ENCODE results near the gene CD180. TPM values are rescaled to one million over a fixed set of nuclear protein-coding genes. Genes with fewer than 3 reads are reported as not detected.

CD180 gene
- total and polyA plus RNA-seq, 2 experiments from 2014 or later, result not detected

- no peaks in the 10 kb centered on the region for H3K36me3 ChIP-seq
- no peaks in the 10 kb centered on the region for H3K9me3 ChIP-seq (ENCODE audit: low read depth)
- no peak for TF ChIP-seq CTCF (IDR thresholded peaks at IDR 0.05; ENCODE audit: low read depth, low read length)
- no peak overlapping the region for H3K4me3 ChIP-seq
- no peak overlapping the region for H3K27ac ChIP-seq
- no peak for DNase-seq (ENCODE audit: low read depth in 1 of 2, low spot score in 1 of 2)
- H3K27me3 ChIP-seq, result no peaks in the 10 kb centered on the region
- no peaks in the 10 kb centered on the region for H3K4me1 ChIP-seq (ENCODE audit: low read depth)
Measured at GRCh38 chr5:67200809-67201562, 4.4 kb upstream of the CD180 start.

- H3K9me3 ChIP-seq (ENCODE audit: low read depth), result no peaks in the 10 kb centered on the region
- H3K27me3 ChIP-seq, result no peaks in the 10 kb centered on the region
- H3K36me3 ChIP-seq, result no peaks in the 10 kb centered on the region
- no peak for DNase-seq (ENCODE audit: low read depth in 1 of 2, low spot score in 1 of 2)
- TF ChIP-seq CTCF (IDR thresholded peaks at IDR 0.05; ENCODE audit: low read depth, low read length), result no peak
- no peak overlapping the region for H3K4me3 ChIP-seq
- H3K27ac ChIP-seq, result no peak overlapping the region
- H3K4me1 ChIP-seq (ENCODE audit: low read depth), result no peaks in the 10 kb centered on the region
Measured at GRCh38 chr5:67199859-67200258, 3.3 kb upstream of the CD180 start.

- Histone ChIP-seq H3K27me3 (no peaks in the 10 kb centered on the region), H3K36me3 (no peaks in the 10 kb centered on the region), H3K4me1 (ENCODE audit: low read depth) (no peaks in the 10 kb centered on the region), H3K27ac (no peak overlapping the region), H3K9me3 (ENCODE audit: low read depth) (no peaks in the 10 kb centered on the region), H3K4me3 (no peak overlapping the region)
- DNase-seq (ENCODE audit: low read depth in 1 of 2, low spot score in 1 of 2), result no peak
- TF ChIP-seq CTCF (IDR thresholded peaks at IDR 0.05; ENCODE audit: low read depth, low read length), result no peak
Measured at GRCh38 chr5:67198917-67199316, 2.3 kb upstream of the CD180 start.

- Histone ChIP-seq H3K4me3 (no peak overlapping the region), H3K27me3 (no peaks in the 10 kb centered on the region), H3K9me3 (ENCODE audit: low read depth) (no peaks in the 10 kb centered on the region), H3K4me1 (ENCODE audit: low read depth) (no peaks in the 10 kb centered on the region), H3K36me3 (no peaks in the 10 kb centered on the region), H3K27ac (no peak overlapping the region)
- DNase-seq (ENCODE audit: low read depth in 1 of 2, low spot score in 1 of 2), result no peak
- no peak for TF ChIP-seq CTCF (IDR thresholded peaks at IDR 0.05; ENCODE audit: low read depth, low read length)
Measured at GRCh38 chr5:67197536-67197935, 937 bp upstream of the CD180 start.

GRCh38 chr5:67195406-67196275 is 958 bp downstream of the CD180 start:
- Histone ChIP-seq H3K27ac (no peak overlapping the region), H3K9me3 (ENCODE audit: low read depth) (no peaks in the 10 kb centered on the region), H3K4me3 (no peak overlapping the region), H3K36me3 (no peaks in the 10 kb centered on the region), H3K27me3 (no peaks in the 10 kb centered on the region), H3K4me1 (ENCODE audit: low read depth) (no peaks in the 10 kb centered on the region)
- TF ChIP-seq CTCF (IDR thresholded peaks at IDR 0.05; ENCODE audit: low read depth, low read length), result no peak
- DNase-seq (ENCODE audit: low read depth in 1 of 2, low spot score in 1 of 2), result no peak
